ENCODE results near the gene CALM1. TPM values are rescaled to one million over a fixed set of nuclear protein-coding genes. Genes with fewer than 3 reads are reported as not detected.

The CALM1 gene
- total RNA-seq (2022) (122 and 140 TPM in 2 replicates), Bru-seq, nascent RNA (percentile 85 among the genes with signal in this experiment), BruChase-seq, experiment 1, labeled RNA remaining after a 6-hour chase (percentile 98 among the genes with signal in this experiment), BruChase-seq, experiment 2, labeled RNA remaining after a 2-hour chase (percentile 92 among the genes with signal in this experiment)
- long read RNA-seq, full-length matches to known transcripts: 587 of 608 reads
- long read RNA-seq, partial matches to known transcripts: 1 of 608 reads
- long read RNA-seq, other reads (novel, unspliced or antisense): 20 of 608 reads

- DNase-seq (ENCODE audit: unreplicated experiment): peak; percentile 85
- POLR2A ChIA-PET: interaction anchor here (0.5 to 2.2 kb wide), 38 partner anchors 8 to 971 kb away, joined by 3 to 38 read pairs (median 4); partner anchors contain the start of genes NRDE2, PSMC1, RPS6KA5 and TTC7B
- CTCF ChIA-PET: interaction anchor here (0.7 to 1.3 kb wide), 10 partner anchors 12 to 1085 kb away, joined by 3 to 7 read pairs (median 3); no protein-coding TSS in a partner anchor
- Mint-ChIP-seq H3K36me3 (ENCODE audit: insufficient read depth, unreplicated experiment) (peaks cover 26% of the 10 kb centered on the region), H3K4me3 (ENCODE audit: unreplicated experiment) (peak within 1 kb of the TSS; percentile 80), H3K27me3 (ENCODE audit: insufficient read depth, unreplicated experiment) (no peaks in the 10 kb centered on the region), H3K27ac (ENCODE audit: low read depth, unreplicated experiment) (peak within 1 kb of the TSS; percentile 4), H3K9me3 (ENCODE audit: unreplicated experiment) (no peaks in the 10 kb centered on the region), H3K4me1 (ENCODE audit: insufficient read depth, unreplicated experiment) (peaks cover 5% of the 10 kb centered on the region)
- intact Hi-C loops (cut with micrococcal nuclease): loop anchor here (1.0 to 10.0 kb wide), 2 partner anchors 95 to 442 kb away; partner anchors contain the start of genes EFCAB11 and TDP1
- TSS peak; percentile 78 for BruUV-seq (replicated peaks)
- TF ChIP-seq CTCF (IDR thresholded peaks at IDR 0.05; ENCODE audit: unreplicated experiment): no peak
Measured at GRCh38 chr14:90396341-90397339, at the start of gene CALM1. TSS of gene CALM1 (plus strand) at chr14:90397029. CDS start at chr14:90397231, 202 bp downstream.

GRCh38 chr14:90348270-90348669 lies 48.6 kb upstream of the CALM1 start:
- H3K4me1 Mint-ChIP-seq (ENCODE audit: insufficient read depth, unreplicated experiment): no peaks in the 10 kb centered on the region

GRCh38 chr14:90349739-90350138 lies 47.1 kb upstream of the CALM1 start:
- Mint-ChIP-seq H3K9me3 (ENCODE audit: unreplicated experiment) (no peaks in the 10 kb centered on the region), H3K4me3 (ENCODE audit: unreplicated experiment) (no peak overlapping the region), H3K27ac (ENCODE audit: low read depth, unreplicated experiment) (no peak overlapping the region), H3K27me3 (ENCODE audit: insufficient read depth, unreplicated experiment) (no peaks in the 10 kb centered on the region), H3K36me3 (ENCODE audit: insufficient read depth, unreplicated experiment) (no peaks in the 10 kb centered on the region), H3K4me1 (ENCODE audit: insufficient read depth, unreplicated experiment) (no peaks in the 10 kb centered on the region)
- ChIA-PET CTCF (interaction anchor here (0.6 kb wide), 1 partner anchor 553 kb away, joined by 3 read pairs; no protein-coding TSS in a partner anchor), POLR2A (no interaction called here)
- intact Hi-C loops (cut with micrococcal nuclease): loop anchor here (10.0 kb wide), 1 partner anchor 1705 kb away; no protein-coding TSS in a partner anchor
- DNase-seq (ENCODE audit: unreplicated experiment): no peak
- no peak for TF ChIP-seq CTCF (IDR thresholded peaks at IDR 0.05; ENCODE audit: unreplicated experiment)
- no TSS peak for BruUV-seq (replicated peaks)

More at GRCh38 chr14:90348270-90348669, 48.6 kb upstream of the CALM1 start:
- ChIA-PET POLR2A (interaction anchor here (1.4 kb wide), 1 partner anchor 17 kb away, joined by 4 read pairs; the partner anchor contains the start of gene NRDE2), CTCF (interaction anchor here (0.6 kb wide), 1 partner anchor 362 kb away, joined by 3 read pairs; no protein-coding TSS in a partner anchor)
- H3K36me3 Mint-ChIP-seq (ENCODE audit: insufficient read depth, unreplicated experiment): no peaks in the 10 kb centered on the region
- H3K4me3 Mint-ChIP-seq (ENCODE audit: unreplicated experiment): no peak overlapping the region
- no peak overlapping the region for H3K27ac Mint-ChIP-seq (ENCODE audit: low read depth, unreplicated experiment)
- H3K27me3 Mint-ChIP-seq (ENCODE audit: insufficient read depth, unreplicated experiment): no peaks in the 10 kb centered on the region
- no peaks in the 10 kb centered on the region for H3K9me3 Mint-ChIP-seq (ENCODE audit: unreplicated experiment)
- intact Hi-C loops (cut with micrococcal nuclease): no loop called here
- TF ChIP-seq CTCF (IDR thresholded peaks at IDR 0.05; ENCODE audit: unreplicated experiment): no peak
- DNase-seq (ENCODE audit: unreplicated experiment): no peak
- no TSS peak for BruUV-seq (replicated peaks)

All from MCF 10A (cell line).